HTR-8/SVneo (cell line): ENCODE data around the gene STX5.
A peak's percentile ranks its signal among the peaks of the same experiment; 100 is the strongest.
"Not testable (repeated sequence)": the region's sequence is repeated elsewhere in the genome, so short reads cannot be mapped to it uniquely, and the experiment has no call there.

Source experiments
- DNase-seq: peaks from one replicate; pipeline ENCODE4 v3.0.0; 2011; ENCODE audit warnings: low spot score, mixed read lengths; ENCODE audit not compliant: insufficient read length
- FAIRE-seq: peaks from 2 replicates; lab custom pipeline; 2011; peaks lifted over from hg19 to GRCh38; lab: Jason Lieb, UNC

The STX5 gene

DNA sequence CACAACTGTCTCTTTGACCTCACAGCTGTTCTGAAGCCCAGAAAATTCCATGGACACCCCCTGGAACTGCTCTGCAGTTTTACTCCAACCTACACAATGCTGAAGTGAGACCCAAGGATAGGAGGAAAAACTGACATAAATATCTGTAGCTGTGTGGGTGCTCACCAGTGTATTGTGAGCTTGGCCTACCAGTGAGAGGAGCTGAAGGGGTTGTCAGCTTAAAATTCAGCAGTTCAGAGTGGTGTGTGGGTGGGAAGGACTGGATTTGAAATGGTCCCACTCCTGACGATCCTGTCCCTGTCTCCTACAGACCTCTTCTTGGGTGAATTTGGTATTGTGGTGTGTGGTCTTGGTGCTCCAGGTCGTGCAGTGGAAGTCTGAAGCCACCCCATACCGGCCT, 42.3 kb downstream of the STX5 start:
- DNase-seq (no peak), FAIRE-seq (no peak)

DNA sequence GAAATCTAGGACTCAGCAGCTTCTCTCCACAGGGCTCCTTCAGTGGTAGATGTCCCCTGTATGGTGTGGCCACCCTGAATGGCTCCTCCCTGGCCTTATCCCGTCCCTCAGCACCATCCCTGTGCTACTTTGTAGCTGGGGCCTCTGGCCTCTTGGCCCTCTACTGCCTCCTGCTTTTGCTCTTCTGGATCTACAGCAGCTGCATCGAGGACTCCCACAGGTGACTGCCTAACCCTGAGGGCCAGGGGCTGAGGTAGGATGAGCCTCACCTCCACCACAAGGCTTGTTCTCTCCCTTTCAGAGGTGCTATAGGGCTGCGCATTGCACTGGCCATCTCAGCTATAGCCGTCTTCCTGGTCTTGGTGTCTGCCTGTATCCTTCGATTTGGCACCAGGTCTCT, 42.9 kb downstream of the STX5 start:
- no peak for DNase-seq
- no peak for FAIRE-seq

DNA sequence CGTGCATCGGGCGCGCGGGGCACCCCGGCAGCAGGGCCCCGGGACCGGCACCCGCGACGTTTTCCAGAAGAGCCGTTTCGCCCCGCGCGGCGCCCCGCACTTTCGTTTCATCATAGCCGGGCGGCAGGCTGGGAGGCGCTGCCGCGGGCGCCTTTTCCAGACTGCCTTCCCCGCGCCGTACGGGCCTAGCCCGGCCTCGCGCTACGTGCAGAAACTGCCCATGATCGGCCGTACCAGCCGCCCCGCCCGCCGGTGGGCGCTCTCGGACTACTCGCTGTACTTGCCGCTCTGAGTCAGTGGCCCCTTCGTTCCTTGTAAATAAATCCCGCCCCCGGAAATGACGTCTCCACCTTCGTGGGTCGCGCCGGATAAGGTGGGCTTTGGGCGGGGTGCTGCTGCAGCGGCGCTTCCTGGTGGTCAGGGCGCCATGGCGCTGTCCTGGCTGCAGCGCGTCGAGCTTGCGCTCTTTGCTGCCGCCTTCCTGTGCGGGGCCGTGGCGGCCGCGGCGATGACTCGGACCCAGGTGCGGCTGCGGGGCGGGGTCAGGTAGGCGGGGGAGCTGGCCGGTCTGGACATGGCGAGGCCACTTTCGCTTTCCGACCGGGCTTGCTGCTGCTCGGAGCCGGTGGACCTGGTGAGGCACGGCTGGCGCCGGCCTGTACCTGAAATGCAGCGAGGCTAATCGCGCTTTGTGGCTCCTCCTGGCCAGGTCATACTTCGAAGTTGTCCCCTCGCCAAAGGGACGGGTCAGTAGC, 44.7 kb downstream of the STX5 start, which contains the start of gene TMEM179B:
Gene TMEM179B (plus strand): TSS at position 398 of the 755 bp plus-strand sequence. CDS start 30 bp downstream, at position 428.
- FAIRE-seq (peak; percentile 51), DNase-seq (peak; percentile 94)

DNA sequence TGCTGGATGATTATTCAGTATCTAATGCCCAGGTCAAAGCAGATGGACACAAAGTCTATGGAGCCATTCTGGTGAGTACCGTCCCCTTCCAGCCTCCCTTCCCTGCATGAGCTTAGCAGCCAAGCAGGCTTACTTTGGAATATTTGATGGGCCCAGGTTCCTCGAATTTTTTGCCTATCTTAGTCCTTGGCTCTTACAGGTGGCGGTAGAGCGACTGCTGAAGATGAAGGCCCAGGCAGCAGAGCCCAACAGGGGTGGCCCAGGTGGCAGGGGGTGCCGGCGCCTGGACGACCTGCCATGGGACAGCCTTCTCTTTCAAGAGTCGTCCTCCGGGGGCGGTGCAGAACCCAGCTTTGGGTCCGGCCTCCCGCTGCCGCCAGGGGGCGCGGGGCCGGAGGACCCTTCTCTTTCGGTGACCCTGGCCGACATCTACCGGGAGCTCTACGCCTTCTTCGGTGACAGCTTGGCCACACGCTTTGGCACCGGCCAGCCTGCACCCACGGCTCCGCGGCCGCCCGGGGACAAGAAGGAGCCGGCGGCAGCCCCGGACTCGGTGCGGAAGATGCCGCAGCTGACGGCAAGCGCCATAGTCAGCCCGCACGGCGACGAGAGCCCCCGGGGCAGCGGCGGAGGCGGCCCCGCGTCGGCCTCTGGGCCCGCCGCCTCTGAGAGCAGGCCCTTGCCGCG, 45.4 kb downstream of the STX5 start:
- DNase-seq (peak; percentile 90), FAIRE-seq (no peak)

DNA sequence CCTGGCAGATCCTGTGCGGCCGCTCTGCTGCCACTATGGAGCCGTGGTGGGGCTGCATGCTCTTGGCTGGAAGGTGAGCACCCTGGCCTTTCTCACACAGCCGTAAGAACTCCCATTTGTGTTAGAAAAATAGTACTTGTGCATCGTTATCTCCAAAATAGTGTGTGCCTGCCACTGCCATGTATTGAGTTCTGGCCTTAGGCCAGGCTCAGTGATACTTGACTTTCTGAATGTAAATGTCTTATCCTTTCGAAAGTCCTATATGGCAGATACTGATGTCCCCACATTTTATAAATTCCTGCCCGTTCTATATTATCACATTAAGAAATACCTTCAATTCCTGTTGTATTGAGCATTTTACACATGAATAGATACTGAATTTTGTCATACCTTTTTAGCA, 49.1 kb downstream of the STX5 start:
- FAIRE-seq (no peak), DNase-seq (no peak)

DNA sequence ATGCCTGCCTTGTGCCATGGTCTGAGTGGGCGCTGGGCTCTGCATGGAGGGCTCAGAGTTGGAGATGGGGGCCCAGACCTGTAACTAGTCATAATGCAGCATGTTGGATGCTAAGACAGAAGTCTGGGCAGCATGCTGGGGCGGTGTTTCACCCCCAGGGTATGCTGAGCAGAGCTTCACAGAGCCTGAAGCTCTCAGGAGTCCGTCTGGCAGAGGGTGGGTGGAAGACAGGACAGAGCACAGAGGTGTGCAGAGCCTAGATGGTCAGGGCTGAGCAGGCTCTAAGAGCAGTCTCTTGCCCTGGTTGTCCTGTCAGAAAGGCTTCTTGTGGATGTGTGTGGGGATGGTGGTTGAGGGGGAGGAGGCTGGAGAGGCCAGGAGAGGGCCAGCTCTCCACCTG, 53.4 kb downstream of the STX5 start:
- DNase-seq, result no peak
- no peak for FAIRE-seq

DNA sequence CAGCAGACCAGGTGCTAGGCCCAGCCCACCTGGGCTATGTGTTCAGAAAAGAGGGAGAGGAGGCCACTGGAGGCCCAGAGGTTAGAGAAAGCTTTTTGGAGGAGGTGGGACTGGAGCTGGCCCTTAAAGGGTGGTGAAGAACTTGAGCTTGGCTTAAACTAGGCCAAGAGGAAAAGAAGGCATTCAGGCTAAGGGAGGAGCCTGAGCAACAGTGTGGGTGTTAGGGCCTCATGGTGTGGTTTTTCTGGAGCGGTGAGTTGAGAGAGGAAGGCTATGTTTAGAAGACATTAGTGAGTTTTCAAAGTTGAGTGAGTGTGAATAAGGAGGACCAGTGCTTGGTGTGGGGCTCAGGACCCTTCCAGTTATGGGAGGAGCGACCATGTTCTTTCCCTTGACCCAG, 54.5 kb downstream of the STX5 start:
- DNase-seq (no peak), FAIRE-seq (no peak)

DNA sequence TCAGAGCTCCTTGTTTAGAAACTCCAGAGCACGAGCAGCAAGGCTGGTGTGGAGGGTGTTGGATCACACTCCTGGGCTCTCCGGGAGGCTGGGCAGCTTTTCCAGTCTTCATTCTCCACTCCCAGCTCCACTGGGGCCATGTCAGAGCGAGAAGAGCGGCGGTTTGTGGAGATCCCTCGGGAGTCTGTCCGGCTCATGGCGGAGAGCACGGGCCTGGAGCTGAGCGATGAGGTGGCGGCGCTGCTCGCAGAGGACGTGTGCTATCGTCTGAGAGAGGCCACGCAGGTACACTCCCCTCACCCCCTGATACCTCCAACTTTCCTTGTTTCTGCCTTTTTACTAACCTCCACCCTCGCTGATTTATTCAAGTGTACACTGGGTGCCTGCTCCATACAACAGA, 56.2 kb downstream of the STX5 start:
- FAIRE-seq, result no peak
- DNase-seq, result no peak

DNA sequence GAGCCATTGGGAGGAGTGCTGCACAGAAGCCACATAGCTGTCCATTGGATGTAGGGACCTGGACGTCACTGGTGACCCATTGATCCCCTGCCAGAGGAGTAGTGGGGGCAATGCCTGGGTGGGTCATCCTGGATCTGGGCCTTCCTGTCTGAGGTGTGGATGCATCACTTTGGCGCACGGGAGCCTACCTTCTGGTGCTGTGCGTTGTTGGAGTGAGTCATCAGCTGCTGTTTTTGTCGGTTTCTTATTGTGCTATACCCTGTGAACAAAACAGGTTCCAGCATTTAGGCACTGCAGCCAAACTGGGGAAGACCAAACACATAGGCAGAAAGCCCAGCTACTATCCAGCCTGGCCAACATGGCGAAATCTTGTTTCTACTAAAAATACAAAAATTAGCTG, 57.4 kb downstream of the STX5 start:
- FAIRE-seq (no peak), DNase-seq (no peak)

DNA sequence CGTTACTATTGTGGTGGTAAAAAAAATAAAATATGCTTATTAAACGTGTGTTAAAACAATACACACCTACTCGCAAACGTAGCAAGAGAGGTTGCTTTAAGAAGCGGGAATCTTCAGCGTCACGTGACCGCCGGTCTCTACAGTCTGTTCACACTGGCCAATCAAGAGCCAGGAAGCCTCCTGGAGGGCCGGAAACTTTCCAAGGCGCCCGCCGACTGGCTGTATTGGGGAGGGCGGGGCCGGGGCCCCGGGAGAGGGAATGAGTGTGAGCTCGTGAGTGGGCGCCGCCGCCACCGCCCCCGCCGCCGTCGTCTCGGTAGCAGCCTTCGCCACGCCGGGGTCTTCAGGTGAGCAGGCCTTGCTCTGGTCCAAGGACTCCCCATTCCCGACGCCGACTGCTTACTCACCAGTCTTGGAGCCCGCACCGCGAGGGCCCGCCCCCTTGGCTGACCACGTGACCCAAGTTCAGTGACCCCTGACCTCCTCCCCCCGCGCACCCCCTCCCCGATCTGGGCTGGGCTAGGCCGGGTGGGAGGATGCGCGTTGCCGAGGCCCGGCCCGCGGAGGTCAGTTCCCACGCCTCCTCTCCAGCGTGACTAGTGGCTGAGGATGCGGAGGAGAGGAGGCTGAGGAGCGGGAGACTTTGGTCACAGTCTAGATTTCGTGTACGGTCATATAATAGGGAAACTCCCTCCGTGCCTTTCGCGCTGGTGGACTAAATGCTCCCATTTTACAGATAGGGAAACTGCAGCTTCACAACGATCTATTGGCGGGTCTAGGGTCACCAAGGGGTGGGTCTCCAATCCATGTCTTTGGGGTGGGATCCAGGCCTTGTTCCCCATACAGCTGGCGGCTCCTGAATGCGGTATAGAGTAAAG, 60.5 kb downstream of the STX5 start, which contains the start of gene TAF6L:
Gene TAF6L (plus strand): TSS at position 253 of the 878 bp plus-strand sequence. CDS start 4,388 bp downstream, outside the sequence.
- peak; percentile 96 for DNase-seq
- FAIRE-seq, result peak; percentile 51

DNA sequence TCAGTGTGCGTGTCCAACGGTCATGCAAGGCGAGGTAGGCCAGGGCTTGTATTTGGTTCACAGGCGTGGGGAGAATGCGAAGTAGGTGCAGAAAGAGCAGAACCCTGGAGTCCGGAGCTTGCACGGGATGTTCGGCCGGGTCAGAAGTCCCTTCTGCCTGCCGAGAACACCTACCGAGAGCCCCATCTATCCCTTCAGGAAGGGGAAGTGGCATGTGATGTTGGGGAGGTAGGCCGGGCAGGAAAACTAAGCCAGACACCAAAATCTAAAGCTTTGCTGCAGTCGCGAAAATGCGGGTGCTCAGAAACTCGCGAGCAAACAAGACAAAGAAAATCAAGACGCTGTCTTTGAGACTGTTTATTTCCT, 61.1 kb downstream of the STX5 start:
- FAIRE-seq, result no peak
- DNase-seq, result no peak

DNA sequence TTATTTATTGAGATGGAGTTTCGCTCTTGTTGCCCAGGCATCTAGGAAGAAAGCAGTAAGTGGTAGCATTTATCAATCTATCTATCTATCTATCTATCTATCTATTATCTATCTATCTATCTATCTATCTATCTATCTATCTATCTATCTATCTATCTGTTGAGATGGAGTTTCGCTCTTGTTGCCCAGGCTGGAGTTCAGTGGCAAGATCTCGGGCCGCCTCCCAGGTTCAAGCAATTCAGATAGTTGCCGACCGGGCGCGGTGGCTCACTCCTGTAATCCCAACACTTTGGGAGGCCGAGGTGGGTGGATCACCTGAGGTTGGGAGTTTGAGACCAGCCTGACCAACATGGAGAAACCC, 71.0 kb downstream of the STX5 start:
- DNase-seq, FAIRE-seq: not testable (repeated sequence)

DNA sequence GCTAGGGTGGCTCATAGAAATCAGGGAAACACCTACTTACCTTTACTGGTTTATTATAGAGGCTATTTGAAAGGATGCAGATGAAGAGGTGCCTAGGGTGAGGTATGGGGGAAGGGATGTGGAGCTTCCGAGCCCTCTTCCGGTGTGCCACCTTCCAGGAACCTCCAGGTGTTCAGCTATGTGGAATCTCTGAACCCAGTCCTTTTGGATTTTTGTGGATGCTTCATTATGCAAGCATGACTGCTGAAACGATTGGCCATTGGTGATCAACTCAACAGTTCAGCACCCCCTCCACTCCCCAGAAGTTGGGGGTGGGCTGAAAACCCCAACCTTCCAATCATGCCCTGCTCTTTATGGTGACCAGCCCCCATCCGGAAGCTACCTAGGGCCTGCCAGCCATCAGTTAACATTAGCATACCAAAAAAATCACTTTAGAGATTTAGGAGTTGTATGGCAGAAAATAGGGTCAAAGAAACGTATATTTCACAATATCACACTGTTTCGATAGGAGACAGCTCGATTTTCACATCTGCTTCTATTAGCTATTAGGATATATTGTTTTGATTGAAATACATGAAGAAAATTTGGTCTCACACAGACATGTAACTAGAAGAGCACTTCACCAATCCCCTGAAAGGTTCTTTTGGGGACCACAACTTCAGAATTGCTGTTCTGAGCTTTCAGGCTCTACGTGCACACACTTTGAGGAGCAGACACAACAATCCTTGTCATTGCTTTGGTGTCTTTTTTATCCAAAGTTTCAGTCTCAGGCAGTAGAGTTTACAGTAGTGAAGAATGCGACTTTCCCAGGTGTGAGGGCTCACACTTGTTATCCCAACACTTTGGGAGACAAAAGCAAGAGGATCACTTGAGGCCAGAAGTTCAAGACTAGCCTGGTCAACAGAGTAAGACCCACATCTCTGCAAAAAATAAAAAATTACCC, 73.7 kb downstream of the STX5 start:
- DNase-seq (no peak), FAIRE-seq (no peak)
